Eye (tissue), 1 donor: ENCODE results near the gene ARHGEF11.

ENCODE experiments used
- DNase-seq: peaks from one replicate; pipeline ENCODE4 v3.0.0-alpha.2; 2015

The ARHGEF11 gene

GRCh38 chr1:157050836-157051235 is 5.3 kb upstream of the ARHGEF11 start:
- no peak for DNase-seq

GRCh38 chr1:157047062-157047410 is 1.5 kb upstream of the ARHGEF11 start:
- DNase-seq: peak; percentile 8

GRCh38 chr1:157044326-157044725 is 1.2 kb downstream of the ARHGEF11 start:
- peak; percentile 36 for DNase-seq

- DNase-seq: no peak
These were observed 1.9 kb downstream of the ARHGEF11 start for GRCh38 chr1:157043685-157044084.

DNA sequence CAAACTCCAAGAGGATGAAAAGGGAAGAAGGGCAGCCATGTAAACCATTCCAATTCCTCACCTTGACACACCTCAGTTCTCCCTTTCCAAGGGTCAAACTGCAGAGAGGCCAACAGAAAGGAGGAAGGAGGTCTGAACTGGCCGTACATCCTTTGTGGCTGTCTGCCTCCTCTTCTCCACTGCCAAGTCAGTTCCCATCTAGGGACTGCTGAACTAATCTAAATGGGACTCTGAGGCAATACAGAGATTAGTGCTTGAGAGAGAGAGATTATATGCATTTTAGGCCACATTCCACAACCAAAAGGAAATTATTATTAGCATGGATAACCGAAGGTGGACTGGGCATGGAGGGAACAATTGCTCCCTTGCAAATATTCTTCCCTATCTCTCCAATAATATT is 2.7 kb downstream of the ARHGEF11 start:
- DNase-seq: no peak

- DNase-seq: no peak
These were observed 4.7 kb downstream of the ARHGEF11 start for GRCh38 chr1:157040802-157041201.

- DNase-seq: no peak
These were observed 10.4 kb downstream of the ARHGEF11 start for GRCh38 chr1:157035121-157035520.

GRCh38 chr1:157034137-157034800 is 11.3 kb downstream of the ARHGEF11 start:
- DNase-seq: peak; percentile 7

- no peak for DNase-seq
These were observed 12.1 kb downstream of the ARHGEF11 start for GRCh38 chr1:157033357-157033876.

GRCh38 chr1:157032303-157032702 is 13.2 kb downstream of the ARHGEF11 start:
- no peak for DNase-seq

- DNase-seq: no peak
These were observed 14.8 kb downstream of the ARHGEF11 start for GRCh38 chr1:157030728-157031127.

DNA sequence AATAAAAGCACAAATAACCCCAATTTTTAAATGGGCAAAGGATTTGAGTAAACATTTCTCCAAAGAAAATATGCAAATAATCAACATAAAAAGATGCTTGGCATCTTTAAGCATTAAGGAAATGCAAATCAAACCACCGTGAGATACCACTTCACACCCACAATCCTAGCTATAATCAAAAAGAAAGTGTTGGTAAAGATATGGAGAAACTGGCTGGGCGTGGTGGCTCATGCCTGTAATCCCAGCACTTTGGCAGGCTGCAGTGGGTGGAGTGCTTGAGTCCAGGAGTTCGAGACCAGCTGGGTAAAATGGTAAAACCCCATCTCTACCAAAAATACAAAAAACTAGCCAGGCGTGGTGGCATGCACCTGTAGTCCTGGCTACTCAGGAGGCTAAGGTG is 16.9 kb downstream of the ARHGEF11 start:
- no peak for DNase-seq

DNA sequence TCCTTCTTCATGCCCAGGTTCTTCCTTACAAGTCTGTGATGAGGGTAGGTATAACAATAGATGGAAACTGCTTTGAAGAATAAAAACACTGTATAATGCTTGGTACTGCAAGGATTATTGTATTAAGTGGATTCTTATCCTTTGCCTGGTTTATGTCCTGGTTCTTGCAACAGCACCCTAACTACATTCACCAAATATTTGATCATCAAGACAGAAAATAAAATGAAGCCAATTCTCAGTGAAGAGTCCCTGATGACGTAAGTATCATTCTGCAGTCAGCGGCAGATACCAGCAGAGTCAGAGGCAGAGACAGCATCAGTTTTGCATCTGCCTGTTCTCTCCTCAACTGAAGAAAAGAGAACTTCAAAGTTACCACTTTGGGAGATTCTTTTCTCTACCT is 19.7 kb downstream of the ARHGEF11 start:
- DNase-seq: no peak

GRCh38 chr1:157025385-157025784 is 20.2 kb downstream of the ARHGEF11 start:
- peak; percentile 42 for DNase-seq

DNA sequence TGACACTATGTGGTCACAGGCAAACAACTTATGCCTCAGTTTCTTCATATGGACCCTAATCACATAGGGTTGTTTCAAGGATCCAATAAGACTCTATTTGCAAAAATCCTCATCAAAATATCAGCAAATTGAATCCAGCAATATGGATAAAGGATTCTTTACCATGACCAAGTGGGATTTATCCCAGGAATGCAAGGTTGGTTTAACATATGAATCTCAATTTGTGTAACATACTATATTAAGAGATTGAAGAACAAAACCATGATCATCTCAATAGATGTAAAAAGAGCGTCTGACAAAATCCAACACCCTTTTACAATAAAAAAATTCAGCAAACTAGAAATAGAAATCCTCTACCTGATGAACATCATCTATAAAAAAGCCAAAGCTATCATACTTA is 23.9 kb downstream of the ARHGEF11 start:
- no peak for DNase-seq

GRCh38 chr1:157019457-157019856 is 26.1 kb downstream of the ARHGEF11 start:
- no peak for DNase-seq

- no peak for DNase-seq
These were observed 33.7 kb downstream of the ARHGEF11 start for GRCh38 chr1:157011845-157012244.

DNA sequence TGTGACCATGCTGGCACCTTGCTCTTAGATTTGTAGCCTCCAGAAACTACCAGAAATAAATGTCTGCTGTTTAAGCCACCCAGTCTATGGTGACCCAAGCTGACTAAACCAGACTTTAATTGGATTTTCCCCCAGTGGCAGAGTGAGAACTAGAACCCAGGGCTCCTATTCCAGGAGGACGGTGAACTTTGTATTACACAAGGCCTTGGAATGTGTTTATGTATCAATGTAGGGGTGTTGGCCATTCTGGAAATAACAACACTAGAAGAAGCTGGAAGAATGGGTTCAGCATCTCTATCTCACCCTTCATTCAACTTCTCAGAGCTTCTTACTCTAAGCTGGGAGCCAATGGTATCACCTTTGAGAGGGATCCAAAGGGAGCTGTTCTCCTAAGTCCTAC is 37.0 kb downstream of the ARHGEF11 start:
- no peak for DNase-seq

DNA sequence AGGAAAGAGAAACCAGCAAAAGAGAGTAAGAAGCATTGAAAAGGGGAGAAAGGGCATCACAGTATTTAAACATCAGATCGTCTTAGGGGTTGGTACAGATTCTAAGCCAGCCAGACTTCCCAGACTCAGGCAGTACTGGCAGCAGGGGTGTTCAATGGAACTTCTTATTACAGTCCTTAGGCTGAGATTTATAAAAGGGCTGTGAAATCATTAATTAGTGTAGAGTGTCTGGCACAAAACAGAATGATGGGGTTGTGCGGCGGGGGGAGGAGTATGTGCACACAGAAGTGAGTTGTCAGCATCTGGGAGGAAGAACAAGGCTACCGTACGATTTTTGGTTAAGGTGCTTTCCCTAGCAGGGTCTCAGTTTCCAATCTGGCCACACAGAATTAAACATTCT is 38.2 kb downstream of the ARHGEF11 start:
- DNase-seq: no peak

- DNase-seq: no peak
These were observed 38.9 kb downstream of the ARHGEF11 start for GRCh38 chr1:157006676-157007075.

DNA sequence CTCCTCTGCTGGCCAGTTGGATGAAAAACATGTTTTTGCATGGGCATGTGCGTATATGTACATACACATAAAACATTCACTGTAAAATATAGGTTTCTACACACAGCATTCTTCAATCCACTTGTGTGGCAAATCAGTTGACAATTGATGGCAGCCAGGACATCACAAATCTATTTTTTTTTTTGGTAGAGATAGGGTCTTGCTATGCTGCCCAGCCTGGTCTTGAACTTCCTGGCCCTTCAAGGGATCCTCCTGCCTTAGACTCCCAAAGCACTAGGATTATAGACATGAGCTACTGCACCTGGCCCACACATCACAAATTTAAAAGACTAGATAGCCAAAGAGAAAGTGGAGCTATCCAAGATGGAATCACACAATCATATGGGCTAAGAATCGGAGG is 39.6 kb downstream of the ARHGEF11 start:
- no peak for DNase-seq

- no peak for DNase-seq
These were observed 40.7 kb downstream of the ARHGEF11 start for GRCh38 chr1:157004806-157005205.

- DNase-seq: peak; percentile 27
These were observed 41.2 kb downstream of the ARHGEF11 start for GRCh38 chr1:157004327-157004726.

- DNase-seq: no peak
These were observed 44.2 kb downstream of the ARHGEF11 start for GRCh38 chr1:157001304-157001703.

DNA sequence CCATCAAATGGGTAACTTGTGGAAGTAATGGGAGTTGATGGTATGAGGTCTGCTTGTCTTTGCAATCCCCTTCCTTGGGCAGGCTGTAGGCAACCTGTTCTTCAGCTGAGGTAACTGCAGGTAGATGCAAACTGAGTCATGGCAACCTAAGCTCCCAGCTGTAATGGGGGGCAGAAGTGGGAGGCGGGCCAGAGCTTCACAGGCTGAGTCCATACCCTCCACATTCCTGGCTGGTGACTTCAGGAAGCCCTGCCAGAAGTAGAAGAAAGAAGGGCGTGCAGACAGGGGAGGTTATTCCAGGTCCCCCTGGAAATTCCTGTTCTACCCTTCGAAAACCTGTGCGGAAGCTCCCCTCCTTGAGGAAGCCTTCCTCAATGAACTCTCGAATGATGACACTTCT is 44.9 kb downstream of the ARHGEF11 start:
- DNase-seq: no peak
